AG04450 (cell line): Measurements from ENCODE around the gene SORCS2. TPM values are rescaled to one million over a fixed set of nuclear protein-coding genes. Genes with fewer than 3 reads are reported as not detected.

Source experiments
- CTCF ChIA-PET: fragments of 300-600, 350-600 bp; formaldehyde crosslinking; extraction: SDS; loops from one replicate; lab custom pipeline; 2022; ENCODE audit warnings: antibody characterized with exemption, inconsistent platforms; lab: Charles Lee
- POLR2A ChIA-PET: fragments of 350-600 bp; formaldehyde crosslinking; extraction: SDS; loops from one replicate; lab custom pipeline; 2021; ENCODE audit warnings: antibody characterized with exemption, inconsistent platforms; lab: Yijun Ruan, JAX
- DNase-seq: peaks from one replicate; pipeline ENCODE4 v3.0.0-alpha.2; 2011; ENCODE audit warnings: low read depth, low spot score
- H3K27ac ChIP-seq: one replicate; pipeline ENCODE4 v1.5.1; 2012; ENCODE audit warnings: low read depth, low read length, control low read depth
- H3K27me3 ChIP-seq: one replicate; pipeline ENCODE4 v1.6.0; 2012; ENCODE audit warnings: low read length; ENCODE audit not compliant: control insufficient read depth, insufficient read depth
- H3K4me3 ChIP-seq: 2 replicates; pipeline ENCODE4 v1.5.1; 2011; ENCODE audit warnings: mild to moderate bottlenecking, low read depth, low read length, control low read depth
- H3K9me3 ChIP-seq: 2 replicates; pipeline ENCODE4 v1.5.1; 2012; ENCODE audit warnings: low read length; ENCODE audit not compliant: control insufficient read depth, insufficient read depth
- CTCF ChIP-seq: IDR thresholded peaks from 2 replicates; pipeline ENCODE4 v1.5.1; 2011; ENCODE audit warnings: low read depth, low read length, control low read depth, inconsistent platforms
- polyA plus RNA-seq: library from polyadenylated mRNA; depleted of rRNA; stranded (reverse); fragments of >200 nt; gene quantifications from 2 replicates; pipeline ENCODE4 v1.2.3, GENCODE V29; 2011

SORCS2 gene
- polyA plus RNA-seq, 1 experiment = 0.29 TPM

- Histone ChIP-seq H3K9me3 (no peaks in the 10 kb centered on the region; the same call in 1 of the 2 replicates), H3K27me3 (peaks cover 15% of the 10 kb centered on the region), H3K27ac (no peak overlapping the region), H3K4me3 (no peak overlapping the region)
- POLR2A ChIA-PET = no interaction called here
- CTCF ChIA-PET = no interaction called here
- no peak for DNase-seq
- TF ChIP-seq CTCF = no peak
These were observed 39.8 kb downstream of the SORCS2 start for GRCh38 chr4:7232061-7232650.

GRCh38 chr4:7233006-7233580 lies 40.8 kb downstream of the SORCS2 start:
- ChIA-PET POLR2A (no interaction called here), CTCF (no interaction called here)
- TF ChIP-seq CTCF = no peak

GRCh38 chr4:7233601-7234000 lies 41.3 kb downstream of the SORCS2 start:
- CTCF ChIA-PET = no interaction called here
- H3K9me3 ChIP-seq = peaks cover 5% of the 10 kb centered on the region
- no peak for TF ChIP-seq CTCF
- no peak overlapping the region for H3K27ac ChIP-seq
- H3K4me3 ChIP-seq = no peak overlapping the region
- DNase-seq = no peak
- POLR2A ChIA-PET = no interaction called here
- peaks cover 14% of the 10 kb centered on the region for H3K27me3 ChIP-seq

More at GRCh38 chr4:7233006-7233580, 40.8 kb downstream of the SORCS2 start:
- DNase-seq = no peak
- H3K4me3 ChIP-seq = no peak overlapping the region
- no peaks in the 10 kb centered on the region; the same call in 1 of the 2 replicates for H3K9me3 ChIP-seq
- H3K27ac ChIP-seq = no peak overlapping the region
- peaks cover 14% of the 10 kb centered on the region for H3K27me3 ChIP-seq

GRCh38 chr4:7234355-7235029 lies 42.2 kb downstream of the SORCS2 start:
- no peak for DNase-seq
- ChIA-PET CTCF (no interaction called here), POLR2A (no interaction called here)
- TF ChIP-seq CTCF = no peak
- Histone ChIP-seq H3K27ac (no peak overlapping the region), H3K27me3 (peaks cover 20% of the 10 kb centered on the region), H3K4me3 (no peak overlapping the region), H3K9me3 (peaks cover 11% of the 10 kb centered on the region)

- no peak for DNase-seq
- Histone ChIP-seq H3K9me3 (peaks cover 11% of the 10 kb centered on the region), H3K27me3 (peaks cover 21% of the 10 kb centered on the region), H3K27ac (no peak overlapping the region), H3K4me3 (no peak overlapping the region)
- POLR2A ChIA-PET = no interaction called here
- CTCF ChIA-PET = no interaction called here
- no peak for TF ChIP-seq CTCF
These were observed 42.7 kb downstream of the SORCS2 start for GRCh38 chr4:7235030-7235380.
